Endothelial cell of umbilical vein (primary cell): ENCODE results near the gene KCTD1.

Experiments used
- CTCF ChIP-seq, 2 donors: IDR thresholded peaks; 1 replicate in 1 of 2; 2 replicates in 1 of 2; pipeline ENCODE4 v1.5.1; 2011; ENCODE audit warnings: low read length in 2 of 2, mild to moderate bottlenecking in 2 of 2, moderate library complexity in 2 of 2, control low read depth in 1 of 2, inconsistent platforms in 1 of 2, low read depth in 1 of 2; ENCODE audit not compliant: insufficient read depth in 1 of 2; ENCODE audit errors: extremely low read depth in 1 of 2
- EZH2 ChIP-seq: IDR thresholded peaks from 2 replicates; pipeline ENCODE4 v1.6.1; 2012; ENCODE audit warnings: borderline replicate concordance, low read depth, mild to moderate bottlenecking, moderate library complexity, low read length, inconsistent platforms; ENCODE audit not compliant: severe bottlenecking
- GATA2 ChIP-seq: IDR thresholded peaks from 2 replicates; pipeline ENCODE4 v1.7.0; 2011; ENCODE audit warnings: low read depth, mild to moderate bottlenecking, moderate library complexity, mixed read lengths, low read length; ENCODE audit not compliant: insufficient read length, insufficient read depth
- JUN ChIP-seq: IDR thresholded peaks from 2 replicates; pipeline ENCODE4 v1.6.1; 2011; ENCODE audit warnings: borderline replicate concordance, low read depth; ENCODE audit not compliant: insufficient read length, insufficient read depth
- MYC ChIP-seq: IDR thresholded peaks from one replicate; pipeline ENCODE4 v1.6.1; 2011; ENCODE audit warnings: mild to moderate bottlenecking, low read depth, low read length
- POLR2A ChIP-seq: IDR thresholded peaks from 2 replicates; pipeline ENCODE4 v1.6.1; 2012; ENCODE audit warnings: low read depth, mild to moderate bottlenecking, control low read depth, low read length
- POLR2AphosphoS5 ChIP-seq: IDR thresholded peaks from 2 replicates; pipeline ENCODE4 v1.6.1; 2012; ENCODE audit warnings: low read depth, mild to moderate bottlenecking, control low read depth, low read length, moderate library complexity; ENCODE audit not compliant: insufficient read depth
- TF ChIP-seq, protein P1 (sequence below): IDR thresholded peaks from 2 replicates; pipeline ENCODE4 v1.6.1; 2011; ENCODE audit not compliant: insufficient read depth, insufficient read length

DNA sequence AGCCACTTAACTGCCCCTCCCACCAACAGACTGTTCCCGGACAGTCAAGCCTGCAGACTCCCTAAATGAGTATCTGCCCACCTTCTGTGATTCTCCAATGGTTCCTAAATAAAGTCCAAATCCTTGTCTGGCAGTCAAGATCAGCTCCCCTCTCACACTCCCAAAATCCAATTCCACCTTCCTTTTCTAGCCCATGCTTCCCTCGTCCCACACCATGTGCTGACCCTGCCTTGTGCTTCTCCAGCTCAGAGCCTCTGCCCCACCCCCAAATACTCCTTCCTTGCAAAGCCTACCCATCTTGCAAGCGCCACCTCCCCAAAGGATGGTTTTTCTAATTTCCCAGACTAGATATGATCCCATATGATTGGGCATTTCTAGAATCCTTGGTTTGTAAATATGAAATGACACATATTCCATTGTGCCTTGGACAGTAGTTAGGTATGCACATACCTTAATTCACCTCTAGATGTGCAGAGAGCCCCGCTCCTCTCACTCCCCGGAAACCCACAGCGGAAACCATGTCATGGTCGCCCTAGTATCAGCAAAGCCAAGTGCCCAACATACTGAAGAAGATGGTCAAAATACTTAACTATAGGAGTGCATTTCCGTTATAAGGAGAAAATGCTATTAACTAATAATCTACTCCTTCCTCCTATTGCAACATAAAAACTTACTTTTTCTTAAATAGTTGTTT is 97.2 kb downstream of the KCTD1 start:
- TF ChIP-seq POLR2A, result no peak
- TF ChIP-seq CTCF (IDR thresholded peaks at IDR 0.05; ENCODE audit: extremely low read depth in 1 of 2, insufficient read depth in 1 of 2, low read depth in 1 of 2, low read length in 2 of 2), result no peak
- TF ChIP-seq EZH2, result no peak
- no peak for TF ChIP-seq POLR2AphosphoS5
- TF ChIP-seq GATA2, result no peak
- no peak for TF ChIP-seq JUN
- TF ChIP-seq, protein P1, sequence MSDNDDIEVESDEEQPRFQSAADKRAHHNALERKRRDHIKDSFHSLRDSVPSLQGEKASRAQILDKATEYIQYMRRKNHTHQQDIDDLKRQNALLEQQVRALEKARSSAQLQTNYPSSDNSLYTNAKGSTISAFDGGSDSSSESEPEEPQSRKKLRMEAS, result no peak
- TF ChIP-seq MYC, result no peak
